HUES64 (cell line): Measurements from ENCODE around the gene ATP1A4.

Experiments
- H3K27ac ChIP-seq: 2 replicates; pipeline ENCODE4 v1.7.0; 2013; ENCODE audit warnings: low read depth, low read length, inconsistent platforms
- H3K27me3 ChIP-seq: 2 replicates; pipeline ENCODE4 v1.6.1; 2013; ENCODE audit warnings: mild to moderate bottlenecking, low read length; ENCODE audit not compliant: insufficient read depth
- H3K36me3 ChIP-seq: 2 replicates; pipeline ENCODE4 v1.6.1; 2013; ENCODE audit warnings: mild to moderate bottlenecking, low read length; ENCODE audit not compliant: insufficient read depth
- H3K4me1 ChIP-seq: 2 replicates; pipeline ENCODE4 v1.6.1; 2013; ENCODE audit warnings: mild to moderate bottlenecking, low read length, moderate library complexity; ENCODE audit not compliant: insufficient read depth
- H3K4me3 ChIP-seq: 2 replicates; pipeline ENCODE4 v1.5.1; 2013; ENCODE audit warnings: mild to moderate bottlenecking, low read length, moderate library complexity
- H3K9ac ChIP-seq: 2 replicates; pipeline ENCODE4 v1.6.1; 2013; ENCODE audit warnings: mild to moderate bottlenecking, low read depth, low read length
- H3K9me3 ChIP-seq: 2 replicates; pipeline ENCODE4 v1.6.1; 2013; ENCODE audit warnings: low read depth, low read length; ENCODE audit not compliant: insufficient read depth
- WGBS: fragments of 150-250, 120-280 bp; methylation state at CpG from one replicate; pipeline ENCODE4 v1.1.7; 2013; ENCODE audit warnings: missing lambda C conversion rate; 5-methylcytosine and 5-hydroxymethylcytosine counted together

The ATP1A4 gene

GRCh38 chr1:160146107-160146506 lies 5.3 kb upstream of the ATP1A4 start:
- no peak overlapping the region for H3K4me3 ChIP-seq
- H3K4me1 ChIP-seq, result no peaks in the 10 kb centered on the region
- no peaks in the 10 kb centered on the region for H3K27me3 ChIP-seq
- H3K9me3 ChIP-seq, result no peaks in the 10 kb centered on the region
- 95% methylated on average over 14 of the region's 14 CpGs for WGBS
- H3K36me3 ChIP-seq, result no peaks in the 10 kb centered on the region; the same call in 1 of the 2 replicates
- no peak overlapping the region for H3K27ac ChIP-seq
- H3K9ac ChIP-seq, result no peak overlapping the region

- 98% methylated on average over 3 of the region's 3 CpGs for WGBS
- Histone ChIP-seq H3K9ac (no peak overlapping the region), H3K36me3 (no peaks in the 10 kb centered on the region), H3K4me1 (no peaks in the 10 kb centered on the region), H3K9me3 (no peaks in the 10 kb centered on the region), H3K4me3 (no peak overlapping the region), H3K27me3 (no peaks in the 10 kb centered on the region), H3K27ac (no peak overlapping the region)
These were observed 3.3 kb upstream of the ATP1A4 start for GRCh38 chr1:160148121-160148520.

- Histone ChIP-seq H3K4me3 (no peak overlapping the region), H3K4me1 (no peaks in the 10 kb centered on the region), H3K9me3 (no peaks in the 10 kb centered on the region), H3K9ac (no peak overlapping the region), H3K27me3 (no peaks in the 10 kb centered on the region), H3K27ac (no peak overlapping the region), H3K36me3 (no peaks in the 10 kb centered on the region)
These were observed 2.2 kb upstream of the ATP1A4 start for GRCh38 chr1:160149233-160149632.

GRCh38 chr1:160149716-160150115 lies 1.7 kb upstream of the ATP1A4 start:
- no peak overlapping the region for H3K9ac ChIP-seq
- no peaks in the 10 kb centered on the region for H3K9me3 ChIP-seq
- H3K27me3 ChIP-seq, result no peaks in the 10 kb centered on the region
- no peak overlapping the region for H3K27ac ChIP-seq
- no peaks in the 10 kb centered on the region for H3K36me3 ChIP-seq
- no peaks in the 10 kb centered on the region for H3K4me1 ChIP-seq
- H3K4me3 ChIP-seq, result no peak overlapping the region
- 91% methylated on average over 1 of the region's 2 CpGs for WGBS

DNA sequence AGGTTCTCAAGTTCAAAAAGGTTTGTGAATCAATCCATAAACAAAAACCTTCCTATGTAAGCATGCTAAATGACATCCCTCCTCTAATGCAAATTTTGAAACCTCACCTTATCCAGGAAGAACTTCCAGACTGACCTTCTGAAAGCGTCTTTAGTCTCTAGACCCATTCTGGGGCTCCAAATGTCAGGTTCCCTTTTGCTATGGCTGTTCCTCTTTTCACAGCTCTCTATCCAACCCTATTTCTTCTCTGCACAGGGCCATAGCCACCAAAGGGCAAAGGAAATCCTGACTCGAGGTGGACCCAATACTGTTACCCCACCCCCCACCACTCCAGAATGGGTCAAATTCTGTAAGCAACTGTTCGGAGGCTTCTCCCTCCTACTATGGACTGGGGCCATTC lies 3.4 kb downstream of the ATP1A4 start:
- WGBS, result 90% methylated on average over 3 of the region's 3 CpGs
- Histone ChIP-seq H3K9me3 (no peaks in the 10 kb centered on the region), H3K4me3 (no peak overlapping the region), H3K36me3 (no peaks in the 10 kb centered on the region), H3K9ac (no peak overlapping the region), H3K27me3 (no peaks in the 10 kb centered on the region), H3K27ac (no peak overlapping the region), H3K4me1 (no peaks in the 10 kb centered on the region)

DNA sequence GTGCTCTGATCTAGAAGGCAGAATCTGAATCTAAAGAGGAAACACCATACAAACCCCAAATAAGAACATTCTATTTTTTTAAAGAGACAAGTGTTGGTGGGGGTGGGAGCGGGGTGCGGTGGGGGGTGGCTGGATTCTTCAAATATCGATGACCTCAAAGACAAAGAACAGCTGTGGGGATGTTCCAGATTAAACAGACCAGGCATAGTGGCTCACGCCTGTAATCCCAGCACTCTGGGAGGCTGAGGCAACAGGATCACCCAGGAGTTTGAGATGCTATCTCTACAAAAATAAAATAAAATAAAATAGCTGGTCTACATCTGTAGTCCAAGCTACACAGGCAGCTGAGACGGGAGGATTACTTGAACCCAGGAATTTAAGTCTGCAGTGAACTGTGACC lies 5.0 kb downstream of the ATP1A4 start:
- 93% methylated on average over 5 of the region's 5 CpGs for WGBS
- Histone ChIP-seq H3K27ac (no peak overlapping the region), H3K27me3 (no peaks in the 10 kb centered on the region), H3K9me3 (no peaks in the 10 kb centered on the region), H3K9ac (no peak overlapping the region), H3K36me3 (no peaks in the 10 kb centered on the region), H3K4me1 (no peaks in the 10 kb centered on the region), H3K4me3 (no peak overlapping the region)

GRCh38 chr1:160157174-160157573 lies 5.8 kb downstream of the ATP1A4 start:
- 97% methylated on average over 3 of the region's 4 CpGs for WGBS
- H3K9ac ChIP-seq, result no peak overlapping the region
- H3K36me3 ChIP-seq, result no peaks in the 10 kb centered on the region
- no peaks in the 10 kb centered on the region for H3K27me3 ChIP-seq
- no peaks in the 10 kb centered on the region for H3K4me1 ChIP-seq
- H3K27ac ChIP-seq, result no peak overlapping the region
- H3K4me3 ChIP-seq, result no peak overlapping the region
- H3K9me3 ChIP-seq, result no peaks in the 10 kb centered on the region

DNA sequence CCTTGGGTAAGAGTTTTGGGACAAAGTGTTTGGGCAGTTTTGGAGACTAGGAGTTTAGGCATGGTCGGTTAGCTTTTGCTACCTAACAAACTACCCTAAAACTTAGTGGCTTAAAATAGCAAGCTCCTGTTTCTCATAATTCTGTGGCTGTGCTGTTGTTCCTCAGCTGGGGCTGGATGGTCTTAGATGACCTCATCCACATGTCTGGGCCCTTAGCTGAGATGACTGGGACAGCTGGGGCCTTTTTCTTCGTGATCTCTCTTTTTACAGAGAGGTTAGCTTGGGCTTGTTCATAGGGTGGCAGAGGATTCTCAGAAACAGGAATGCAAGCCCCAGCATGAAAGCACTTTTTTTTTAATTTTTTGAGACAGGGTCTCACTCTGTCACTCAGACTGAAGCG lies 6.6 kb downstream of the ATP1A4 start:
- H3K27me3 ChIP-seq, result no peaks in the 10 kb centered on the region
- H3K4me3 ChIP-seq, result no peak overlapping the region
- no peak overlapping the region for H3K27ac ChIP-seq
- WGBS, result 75% methylated on average over 2 of the region's 3 CpGs
- no peaks in the 10 kb centered on the region for H3K4me1 ChIP-seq
- no peaks in the 10 kb centered on the region for H3K9me3 ChIP-seq
- no peaks in the 10 kb centered on the region for H3K36me3 ChIP-seq
- no peak overlapping the region for H3K9ac ChIP-seq

DNA sequence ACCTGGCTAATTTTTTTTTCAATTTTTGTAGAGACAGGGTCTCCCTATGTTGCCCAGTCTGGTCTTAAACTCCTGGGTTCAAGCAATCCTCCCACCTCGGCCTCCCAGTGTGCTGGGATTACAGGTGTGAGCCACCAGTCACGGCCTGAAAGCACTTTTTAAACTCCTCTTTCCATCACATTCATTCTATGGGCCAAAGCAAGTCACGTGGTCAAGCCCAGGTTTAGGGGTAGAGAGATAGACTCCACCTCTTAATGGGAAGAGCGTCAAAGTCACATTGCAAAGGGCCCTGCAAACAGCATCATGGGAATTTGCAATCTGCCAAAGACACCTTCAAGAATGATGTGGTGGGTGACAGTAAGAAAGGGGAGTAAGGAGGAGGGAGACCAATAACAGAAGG lies 7.1 kb downstream of the ATP1A4 start:
- H3K27ac ChIP-seq, result no peak overlapping the region
- WGBS, result 93% methylated on average over 4 of the region's 4 CpGs
- no peak overlapping the region for H3K4me3 ChIP-seq
- no peaks in the 10 kb centered on the region for H3K36me3 ChIP-seq
- H3K9me3 ChIP-seq, result no peaks in the 10 kb centered on the region
- no peaks in the 10 kb centered on the region for H3K4me1 ChIP-seq
- no peak overlapping the region for H3K9ac ChIP-seq
- H3K27me3 ChIP-seq, result no peaks in the 10 kb centered on the region

DNA sequence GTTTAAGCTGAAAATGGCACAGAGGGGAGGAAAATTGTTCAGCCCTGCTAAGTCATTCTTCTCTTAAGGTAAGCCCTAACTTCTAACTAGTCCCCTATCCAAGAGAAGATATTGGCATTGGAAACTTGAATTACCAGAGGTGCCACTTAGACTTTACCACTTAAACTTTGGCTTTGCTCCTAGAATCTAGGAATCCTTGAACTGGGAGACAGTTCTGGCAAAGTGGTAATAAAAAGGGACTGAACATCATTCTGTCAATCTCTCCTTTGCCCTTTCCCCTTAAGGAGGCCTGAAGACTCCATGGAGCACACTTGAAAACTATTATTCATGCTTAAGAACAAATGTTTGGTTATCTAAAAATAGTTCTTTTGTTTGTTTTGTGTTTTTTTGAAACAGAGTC lies 8.4 kb downstream of the ATP1A4 start:
- no peaks in the 10 kb centered on the region for H3K27me3 ChIP-seq
- no peak overlapping the region for H3K27ac ChIP-seq
- no peak overlapping the region for H3K4me3 ChIP-seq
- H3K9me3 ChIP-seq, result no peaks in the 10 kb centered on the region
- H3K36me3 ChIP-seq, result no peaks in the 10 kb centered on the region
- no peak overlapping the region for H3K9ac ChIP-seq
- H3K4me1 ChIP-seq, result no peaks in the 10 kb centered on the region

DNA sequence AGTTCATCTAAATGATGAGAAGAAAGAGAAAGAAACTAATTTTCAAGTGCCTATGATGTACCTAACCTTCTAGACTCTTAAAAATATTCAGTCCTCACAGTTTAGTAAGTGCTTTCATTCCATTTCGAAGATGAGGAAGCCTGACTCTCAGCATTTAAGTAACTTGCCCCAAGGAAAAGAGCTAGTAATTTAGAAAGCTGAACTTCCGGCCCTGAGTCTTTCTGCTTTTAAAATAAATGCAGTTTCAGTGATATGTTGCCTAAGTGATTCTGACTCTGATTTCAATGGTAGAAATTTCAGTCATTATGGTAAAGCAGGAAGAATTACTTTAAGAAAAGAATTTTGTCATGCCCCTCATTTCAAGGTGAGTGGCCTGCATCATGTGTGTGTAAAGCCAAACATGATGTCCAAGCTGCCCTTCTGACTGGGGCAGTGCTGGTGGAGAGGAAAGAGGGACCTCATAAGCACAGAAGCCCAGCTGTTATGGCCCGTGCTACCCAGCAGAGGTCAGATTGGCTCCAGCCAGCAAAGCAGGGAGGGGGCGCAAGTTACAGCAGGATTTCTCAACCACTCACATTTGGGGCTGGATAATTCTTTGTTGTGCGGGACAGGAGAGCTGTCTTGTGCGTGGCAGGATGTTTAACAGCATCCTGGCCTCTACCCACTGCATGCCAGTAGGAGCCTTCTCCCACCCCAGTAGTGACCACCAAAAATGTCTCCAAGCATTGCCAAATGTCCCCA lies 10.7 kb downstream of the ATP1A4 start:
- Histone ChIP-seq H3K27me3 (no peaks in the 10 kb centered on the region), H3K4me1 (peaks cover 5% of the 10 kb centered on the region), H3K4me3 (no peak overlapping the region), H3K36me3 (no peaks in the 10 kb centered on the region), H3K27ac (no peak overlapping the region), H3K9ac (no peak overlapping the region), H3K9me3 (no peaks in the 10 kb centered on the region)
- WGBS, result 38% methylated on average over 6 of the region's 6 CpGs

DNA sequence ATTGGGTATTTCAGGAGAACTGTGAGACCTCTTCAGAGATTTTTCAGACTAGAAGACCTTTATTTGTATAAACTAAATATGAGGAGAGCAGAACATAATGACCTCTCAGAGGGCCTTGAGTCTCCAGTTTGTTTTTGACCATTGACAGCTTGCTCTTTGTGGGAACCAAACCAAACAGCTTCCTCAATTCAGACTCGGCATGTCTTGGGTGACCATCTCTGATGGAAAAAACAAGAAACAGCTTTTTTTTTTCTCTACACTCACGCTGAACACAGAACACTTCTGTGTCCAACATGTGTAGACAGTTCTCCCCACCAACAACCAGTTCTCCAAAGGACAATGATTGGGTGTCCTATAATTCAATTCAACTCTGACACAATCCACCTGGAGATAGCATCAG lies 11.5 kb downstream of the ATP1A4 start:
- H3K9ac ChIP-seq, result no peak overlapping the region
- 93% methylated on average over 2 of the region's 2 CpGs for WGBS
- H3K4me3 ChIP-seq, result no peak overlapping the region
- no peaks in the 10 kb centered on the region for H3K36me3 ChIP-seq
- no peaks in the 10 kb centered on the region for H3K9me3 ChIP-seq
- no peaks in the 10 kb centered on the region for H3K27me3 ChIP-seq
- peaks cover 12% of the 10 kb centered on the region for H3K4me1 ChIP-seq
- H3K27ac ChIP-seq, result no peak overlapping the region
